SK-N-MC (cell line): ENCODE data around the gene MARK2.

Experiments used
- EZH2 ChIP-seq: fragments of 200-600 bp; sonication (generic); IDR thresholded peaks from one replicate; pipeline ENCODE4 v1.6.1; 2017; ENCODE audit warnings: antibody characterized with exemption
- POLR2AphosphoS5 ChIP-seq: IDR thresholded peaks from 2 replicates; pipeline ENCODE4 v1.6.1; 2012; ENCODE audit warnings: mild to moderate bottlenecking, low read depth, low read length, borderline replicate concordance

DNA sequence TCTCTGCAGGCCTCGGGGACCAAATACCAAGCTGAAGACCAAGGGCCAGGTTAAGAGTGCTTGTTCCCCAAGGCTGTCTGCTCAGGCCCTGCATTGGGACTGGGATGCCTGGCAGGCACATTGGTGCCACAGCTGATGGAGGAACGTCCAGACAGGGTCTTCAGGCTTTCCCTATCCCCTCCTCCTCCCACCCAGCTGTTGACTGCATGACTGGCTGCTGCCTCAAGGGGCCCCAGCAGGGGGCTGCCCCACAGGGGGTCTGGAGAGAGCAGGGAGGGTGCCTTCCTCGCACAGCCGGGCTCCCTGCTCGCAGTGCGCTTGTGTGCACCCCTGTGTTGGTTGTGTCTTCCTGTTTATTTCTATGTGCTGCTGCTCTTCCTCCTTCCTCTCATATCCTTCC is 68.2 kb downstream of the MARK2 start:
- no peak for TF ChIP-seq POLR2AphosphoS5
- TF ChIP-seq EZH2 = no peak
